Colonic mucosa (tissue), 4 donors: ENCODE results near the gene ASRGL1. TPM values are rescaled to one million over a fixed set of nuclear protein-coding genes. Genes with fewer than 3 reads are reported as not detected.

Source experiments
- DNase-seq: peaks from one replicate; pipeline ENCODE4 v3.0.0-alpha.2; 2020
- H3K27ac ChIP-seq: fragments of 200-600 bp; one replicate; pipeline ENCODE4 v1.8.0; 2021
- H3K27me3 ChIP-seq: fragments of 200-600 bp; one replicate; pipeline ENCODE4 v1.8.0; 2021
- H3K36me3 ChIP-seq: fragments of 200-600 bp; one replicate; pipeline ENCODE4 v1.8.0; 2021
- H3K4me1 ChIP-seq: fragments of 200-600 bp; one replicate; pipeline ENCODE4 v1.8.0; 2021; ENCODE audit warnings: mild to moderate bottlenecking
- H3K4me3 ChIP-seq: fragments of 200-600 bp; one replicate; pipeline ENCODE4 v1.8.0; 2021
- H3K9ac ChIP-seq, 2 donors: one replicate each; pipeline ENCODE4 v1.7.0; 2013; ENCODE audit warnings: control low read depth in 2 of 2, low read depth in 2 of 2, low read length in 2 of 2
- H3K9me3 ChIP-seq: fragments of 200-600 bp; one replicate; pipeline ENCODE4 v1.8.0; 2021
- CTCF ChIP-seq: fragments of 200-600 bp; IDR thresholded peaks from one replicate; pipeline ENCODE4 v1.8.0; 2022; ENCODE audit warnings: antibody characterized with exemption, mild to moderate bottlenecking
- intact Hi-C: fragments of 100-400 bp; cut with DNase I; formaldehyde crosslinking; loops from one replicate; pipeline ENCODE4 v1.14.1; 2022
- total RNA-seq, 2 donors: library from RNA; stranded (reverse); fragmentation: NEBNext Ultra II Directional in 1 of 2; extraction: Animal tissue kit (Norgen Biotek cat#: 25700) in 1 of 2; gene quantifications; one replicate each; pipeline ENCODE4 v1.2.1, GENCODE V29; 2021
- donor health status: healthy.
- donor health status: DM: no; HTN: no; CAD: no.
- donor health status: DM: no; HTN: no; CAD: no.

The ASRGL1 gene
- 10 to 100 TPM; 32.5 to 71.7 TPM for total RNA-seq

GRCh38 chr11:62337303-62338181, at the start of gene ASRGL1:
TSS of gene ASRGL1 (plus strand) at chr11:62337448. CDS start at chr11:62337978, 530 bp downstream.
- peak within 1 kb of the TSS; percentile 68 to 73 for H3K9ac ChIP-seq
- peak within 1 kb of the TSS; percentile 95 for H3K4me3 ChIP-seq
- H3K4me1 ChIP-seq = no peaks in the 10 kb centered on the region
- peak; percentile 92 for DNase-seq
- no peaks in the 10 kb centered on the region for H3K36me3 ChIP-seq
- H3K27ac ChIP-seq = peak within 1 kb of the TSS; percentile 13
- no peaks in the 10 kb centered on the region for H3K9me3 ChIP-seq
- no peaks in the 10 kb centered on the region for H3K27me3 ChIP-seq
- no peak for TF ChIP-seq CTCF
- intact Hi-C loops = no loop called here

- H3K27ac ChIP-seq = no peak overlapping the region
- H3K36me3 ChIP-seq = no peaks in the 10 kb centered on the region
- no peak overlapping the region for H3K4me3 ChIP-seq
- no peaks in the 10 kb centered on the region for H3K27me3 ChIP-seq
- H3K4me1 ChIP-seq = no peaks in the 10 kb centered on the region
- no peak for TF ChIP-seq CTCF
- intact Hi-C loops = no loop called here
- DNase-seq = no peak
- no peaks in the 10 kb centered on the region for H3K9me3 ChIP-seq
- H3K9ac ChIP-seq = no peak overlapping the region
Measured at GRCh38 chr11:62295504-62295903, 41.7 kb upstream of the ASRGL1 start.

- Histone ChIP-seq H3K4me1 (no peaks in the 10 kb centered on the region), H3K36me3 (no peaks in the 10 kb centered on the region), H3K9me3 (no peaks in the 10 kb centered on the region), H3K27ac (no peak within 1 kb of the TSS), H3K4me3 (no peak within 1 kb of the TSS), H3K9ac (no peak within 1 kb of the TSS), H3K27me3 (no peaks in the 10 kb centered on the region)
- intact Hi-C loops = no loop called here
- DNase-seq = no peak
- no peak for TF ChIP-seq CTCF
Measured at GRCh38 chr11:62298975-62299374, 38.3 kb upstream of the ASRGL1 start, which contains the start of gene SCGB1D4. TSS of gene SCGB1D4 (minus strand) at chr11:62299075. CDS start at chr11:62299010, 65 bp downstream.

GRCh38 chr11:62306227-62306626, 31.0 kb upstream of the ASRGL1 start:
- no peak overlapping the region for H3K9ac ChIP-seq
- TF ChIP-seq CTCF = no peak
- H3K4me1 ChIP-seq = no peaks in the 10 kb centered on the region
- intact Hi-C loops = no loop called here
- H3K9me3 ChIP-seq = no peaks in the 10 kb centered on the region
- no peak for DNase-seq
- no peaks in the 10 kb centered on the region for H3K27me3 ChIP-seq
- no peaks in the 10 kb centered on the region for H3K36me3 ChIP-seq
- no peak overlapping the region for H3K27ac ChIP-seq
- no peak overlapping the region for H3K4me3 ChIP-seq

GRCh38 chr11:62307950-62308349, 29.3 kb upstream of the ASRGL1 start:
- Histone ChIP-seq H3K4me1 (no peaks in the 10 kb centered on the region), H3K9ac (no peak overlapping the region), H3K27ac (no peak overlapping the region), H3K4me3 (no peak overlapping the region), H3K27me3 (no peaks in the 10 kb centered on the region), H3K9me3 (no peaks in the 10 kb centered on the region), H3K36me3 (no peaks in the 10 kb centered on the region)
- TF ChIP-seq CTCF = no peak
- no peak for DNase-seq
- intact Hi-C loops = no loop called here
